GM10847 (cell line): Measurements from ENCODE around the gene OLIG2.

Experiments used
- POLR2A ChIP-seq: IDR thresholded peaks from 2 replicates; pipeline ENCODE4 v1.6.1; 2011; ENCODE audit not compliant: insufficient read length; ENCODE audit errors: extremely low read depth

Gene OLIG2

GRCh38 chr21:33063375-33063883 is 37.7 kb downstream of the OLIG2 start:
- TF ChIP-seq POLR2A = no peak

GRCh38 chr21:33063907-33064622 is 38.3 kb downstream of the OLIG2 start:
- no peak for TF ChIP-seq POLR2A

GRCh38 chr21:33064623-33065390 is 39.1 kb downstream of the OLIG2 start:
- TF ChIP-seq POLR2A = no peak

- TF ChIP-seq POLR2A = no peak
Measured at GRCh38 chr21:33067043-33067442, 41.3 kb downstream of the OLIG2 start.

- no peak for TF ChIP-seq POLR2A
Measured at GRCh38 chr21:33067457-33067856, 41.7 kb downstream of the OLIG2 start.

GRCh38 chr21:33069243-33069642 is 43.5 kb downstream of the OLIG2 start:
- TF ChIP-seq POLR2A = no peak

GRCh38 chr21:33069645-33069993 is 43.9 kb downstream of the OLIG2 start:
- no peak for TF ChIP-seq POLR2A

GRCh38 chr21:33069994-33070743 is 44.4 kb downstream of the OLIG2 start, which contains the start of gene OLIG1:
Gene OLIG1 (plus strand): TSS chr21:33070141. CDS start chr21:33070247, 106 bp downstream.
- TF ChIP-seq POLR2A = no peak

- no peak for TF ChIP-seq POLR2A
Measured at GRCh38 chr21:33070744-33070997, 44.9 kb downstream of the OLIG2 start.

GRCh38 chr21:33070998-33071769 is 45.4 kb downstream of the OLIG2 start:
- no peak for TF ChIP-seq POLR2A

- no peak for TF ChIP-seq POLR2A
Measured at GRCh38 chr21:33071770-33072306, 46.1 kb downstream of the OLIG2 start.

- TF ChIP-seq POLR2A = no peak
Measured at GRCh38 chr21:33073636-33074035, 47.9 kb downstream of the OLIG2 start.

- no peak for TF ChIP-seq POLR2A
Measured at GRCh38 chr21:33075128-33075527, 49.4 kb downstream of the OLIG2 start.

GRCh38 chr21:33075596-33076195 is 50.0 kb downstream of the OLIG2 start:
- TF ChIP-seq POLR2A = no peak
